HepG2 (cell line): Measurements from ENCODE around the gene MCTS1. TPM values are rescaled to one million over a fixed set of nuclear protein-coding genes. Genes with fewer than 3 reads are reported as not detected.

Source experiments
- ATAC-seq: fragments of 200-7000 bp; cut with Tn5 transposase; 3 replicates; pipeline ENCODE4 v1.9.1; 2020; ENCODE audit warnings: mild to moderate bottlenecking, moderate library complexity
- BruUV-seq: library from RNA; stranded (reverse); fragments of 400-500 nt; replicated peaks from 2 replicates; lab custom pipeline; 2021; lab: Mats Ljungman, UMichigan
- CTCF ChIA-PET: fragments of 300-600 bp; formaldehyde crosslinking; extraction: SDS; loops from one replicate; lab custom pipeline; 2021; ENCODE audit warnings: low total read pairs, inconsistent platforms, low intra/inter-chr PET ratio; lab: Yijun Ruan, JAX
- POLR2A ChIA-PET: fragments of 350-600 bp; sonication (Branson Sonifier 250); formaldehyde crosslinking; loops from one replicate; lab custom pipeline; 2020; ENCODE audit warnings: antibody characterized with exemption, inconsistent platforms; lab: Yijun Ruan, JAX
- DNase-seq: peaks from one replicate; pipeline ENCODE4 v3.0.0-alpha.2; 2015; ENCODE audit warnings: low spot score
- FAIRE-seq: peaks from 3 replicates; lab custom pipeline; 2011; peaks lifted over from hg19 to GRCh38; lab: Jason Lieb, UNC
- H2AFZ ChIP-seq: one replicate; pipeline ENCODE4 v1.6.1; 2011; ENCODE audit warnings: low read length, inconsistent platforms
- H3K27ac ChIP-seq: fragments of 300-600 bp; 3 replicates; pipeline ENCODE4 v1.8.0; 2011; ENCODE audit warnings: mixed run types, mild to moderate bottlenecking, mixed read lengths, low read length, inconsistent platforms; ENCODE audit not compliant: insufficient read depth; ENCODE audit errors: extremely low read length
- H3K27me3 ChIP-seq, 2 experiments: fragments of 200-600 bp in 1 of 2; 2 replicates in 1 of 2; 3 replicates in 1 of 2; pipeline versions ENCODE4 v1.6.0 to v1.8.0; 2011; ENCODE audit warnings: low read length in 2 of 2, mild to moderate bottlenecking in 2 of 2, moderate library complexity in 2 of 2, inconsistent platforms in 1 of 2; ENCODE audit not compliant: insufficient read depth in 2 of 2, control insufficient read depth in 1 of 2
- H3K36me3 ChIP-seq, 2 experiments: fragments of 200-600 bp in 1 of 2; replicated peaks in 1 of 2; 2 replicates in 1 of 2; 3 replicates in 1 of 2; pipeline versions ENCODE4 v1.5.1 to v1.8.0; 2011; ENCODE audit warnings: low read length in 2 of 2, inconsistent platforms in 1 of 2; ENCODE audit not compliant: insufficient read depth in 2 of 2, control insufficient read depth in 1 of 2
- H3K4me1 ChIP-seq: 2 replicates; pipeline ENCODE4 v1.5.1; 2012; ENCODE audit warnings: low read length, inconsistent platforms; ENCODE audit not compliant: insufficient read depth
- H3K4me2 ChIP-seq: 2 replicates; pipeline ENCODE4 v1.6.0; 2011; ENCODE audit warnings: low read depth, low read length, inconsistent platforms
- H3K4me3 ChIP-seq, 3 experiments: fragments of 200-600 bp in 1 of 3; sonication (generic), shearing (Covaris generic) in 1 of 3; replicated peaks in 1 of 3; 2 replicates each; pipeline ENCODE4 v1.5.1; 2011 to 2016; ENCODE audit warnings: low read length in 3 of 3, inconsistent platforms in 2 of 3, low read depth in 2 of 3, mild to moderate bottlenecking in 2 of 3, control low read depth in 1 of 3, mixed read lengths in 1 of 3; ENCODE audit not compliant: insufficient read depth in 1 of 3
- H3K79me2 ChIP-seq: one replicate; pipeline ENCODE4 v1.6.1; 2011; ENCODE audit warnings: low read length, inconsistent platforms; ENCODE audit not compliant: insufficient read depth
- H3K9ac ChIP-seq: 2 replicates; pipeline ENCODE4 v1.6.0; 2011; ENCODE audit warnings: mild to moderate bottlenecking, low read depth, low read length, inconsistent platforms; ENCODE audit not compliant: insufficient read depth
- H3K9me3 ChIP-seq: 2 replicates; pipeline ENCODE4 v1.5.1; 2012; ENCODE audit warnings: mild to moderate bottlenecking, low read length
- H4K20me1 ChIP-seq: 2 replicates; pipeline ENCODE4 v1.6.0; 2011; ENCODE audit warnings: inconsistent platforms, mild to moderate bottlenecking, low read length, moderate library complexity; ENCODE audit not compliant: insufficient read depth
- ARID5B ChIP-seq: IDR thresholded peaks from 2 replicates; pipeline ENCODE4 v1.4.0; 2020; ENCODE audit warnings: mild to moderate bottlenecking, missing genetic modification reagents
- EED ChIP-seq: sonication (generic); formaldehyde crosslinking; IDR thresholded peaks from 2 replicates; pipeline ENCODE4 v1.5.0; 2020; ENCODE audit warnings: mild to moderate bottlenecking, missing genetic modification reagents
- GATAD1 ChIP-seq: IDR thresholded peaks from 2 replicates; pipeline ENCODE4 v1.6.1; 2016; ENCODE audit warnings: missing genetic modification reagents, missing compliant biosample characterization
- JARID2 ChIP-seq: sonication (generic); formaldehyde crosslinking; IDR thresholded peaks from 2 replicates; pipeline ENCODE4 v1.8.1; 2023; ENCODE audit warnings: missing genetic modification reagents, inconsistent platforms; ENCODE audit not compliant: insufficient replicate concordance
- KDM6A ChIP-seq: IDR thresholded peaks from 2 replicates; pipeline ENCODE4 v1.6.1; 2016; ENCODE audit warnings: low read depth
- NCOA5 ChIP-seq: sonication (generic); formaldehyde crosslinking; IDR thresholded peaks from 2 replicates; pipeline ENCODE4 v1.4.0; 2020; ENCODE audit warnings: missing genetic modification reagents
- SNAI1 ChIP-seq: sonication (generic); formaldehyde crosslinking; IDR thresholded peaks from 2 replicates; pipeline ENCODE4 v1.5.0; 2020; ENCODE audit warnings: mild to moderate bottlenecking, missing genetic modification reagents, borderline replicate concordance
- SNRNP70 ChIP-seq: fragments of 200-400 bp; formaldehyde crosslinking; IDR thresholded peaks from 2 replicates; pipeline ENCODE4 v1.6.1; 2017; ENCODE audit warnings: mild to moderate bottlenecking, low read depth, low read length, moderate library complexity
- SP2 ChIP-seq: sonication (generic); formaldehyde crosslinking; IDR thresholded peaks from 2 replicates; pipeline ENCODE4 v1.5.1; 2020; ENCODE audit warnings: mild to moderate bottlenecking, missing genetic modification reagents
- TEAD2 ChIP-seq: sonication (generic); formaldehyde crosslinking; IDR thresholded peaks from 2 replicates; pipeline ENCODE4 v1.9.0; 2021; ENCODE audit warnings: missing genetic modification reagents
- ZNF556 ChIP-seq: sonication (generic); formaldehyde crosslinking; IDR thresholded peaks from 2 replicates; pipeline ENCODE4 v1.4.0; 2020; ENCODE audit warnings: mild to moderate bottlenecking, missing genetic modification reagents, borderline replicate concordance
- in situ Hi-C: cut with HindIII; loops from 2 replicates; pipeline ENCODE4 v1.10.0; 2017; ENCODE audit warnings: low pct_unique_long_range_greater_than_20kb; ENCODE audit not compliant: extremely low pct_ligation_motif_present
- intact Hi-C: fragments of 100-400 bp; cut with micrococcal nuclease; formaldehyde crosslinking; loops from one replicate; pipeline ENCODE4 v1.10.0; 2022; ENCODE audit not compliant: unreplicated experiment
- polyA plus RNA-seq, 8 experiments: library from polyadenylated mRNA; depleted of rRNA in 3 of 8; stranded (reverse) in 7 of 8; unstranded in 1 of 8; fragments of >200 nt; fragmentation: Illumina TruSeq in 4 of 8; extraction: Trizol in 4 of 8; gene quantifications; 2 replicates each; pipeline versions ENCODE4 v1.2.1 to v1.2.3, GENCODE V29; 2011 to 2016; ENCODE audit warnings: low read depth in 4 of 8, missing spikeins in 1 of 8, mixed read lengths in 1 of 8; ENCODE audit not compliant: insufficient read depth in 1 of 8
- total RNA-seq, 5 experiments: library from RNA; depleted of rRNA; stranded (reverse); fragments of >200 nt; fragmentation: Illumina TruSeq; extraction: Trizol; gene quantifications; 2 replicates each; pipeline ENCODE4 v1.2.3, GENCODE V29; 2016; ENCODE audit warnings: low read depth in 1 of 5
- TF ChIP-seq, protein P1 (sequence below): sonication (generic); formaldehyde crosslinking; IDR thresholded peaks from 2 replicates; pipeline ENCODE4 v1.5.0; 2020; ENCODE audit warnings: mild to moderate bottlenecking, missing genetic modification reagents, borderline replicate concordance
- TF ChIP-seq, protein P2 (sequence below): sonication (generic); formaldehyde crosslinking; IDR thresholded peaks from 2 replicates; pipeline ENCODE4 v1.4.0; 2020; ENCODE audit warnings: missing genetic modification reagents
- TF ChIP-seq, protein P3 (sequence below): sonication (generic); formaldehyde crosslinking; IDR thresholded peaks from 2 replicates; pipeline ENCODE4 v1.5.0; 2020; ENCODE audit warnings: missing genetic modification reagents

Gene MCTS1
- total and polyA plus RNA-seq, 2 of the 13 experiments (the other 11 are each of a cell fraction or from before 2014, with no cell fraction given) = 30.1 to 59.0 TPM

GRCh38 chrX:120566817-120567216 is 37.1 kb upstream of the MCTS1 start (continued):
- TF ChIP-seq, protein P1, sequence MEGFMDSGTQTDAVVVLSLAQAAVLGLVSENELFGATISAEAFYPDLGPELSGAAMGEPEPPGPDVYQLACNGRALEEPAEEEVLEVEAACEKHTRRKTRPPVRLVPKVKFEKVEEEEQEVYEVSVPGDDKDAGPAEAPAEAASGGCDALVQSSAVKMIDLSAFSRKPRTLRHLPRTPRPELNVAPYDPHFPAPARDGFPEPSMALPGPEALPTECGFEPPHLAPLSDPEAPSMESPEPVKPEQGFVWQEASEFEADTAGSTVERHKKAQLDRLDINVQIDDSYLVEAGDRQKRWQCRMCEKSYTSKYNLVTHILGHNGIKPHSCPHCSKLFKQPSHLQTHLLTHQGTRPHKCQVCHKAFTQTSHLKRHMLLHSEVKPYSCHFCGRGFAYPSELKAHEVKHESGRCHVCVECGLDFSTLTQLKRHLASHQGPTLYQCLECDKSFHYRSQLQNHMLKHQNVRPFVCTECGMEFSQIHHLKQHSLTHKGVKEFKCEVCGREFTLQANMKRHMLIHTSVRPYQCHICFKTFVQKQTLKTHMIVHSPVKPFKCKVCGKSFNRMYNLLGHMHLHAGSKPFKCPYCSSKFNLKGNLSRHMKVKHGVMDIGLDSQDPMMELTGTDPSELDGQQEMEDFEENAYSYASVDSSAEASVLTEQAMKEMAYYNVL (CRISPR knock-in tag) = no peak
- TF ChIP-seq ZNF556 (CRISPR knock-in tag) = 0 out of 2 replicates have a peak, but pooled peaks have one; percentile 43
- TF ChIP-seq, all 625 proteins: peak for 4

GRCh38 chrX:120568035-120568434 is 35.9 kb upstream of the MCTS1 start:
- H2AFZ ChIP-seq = no peak overlapping the region
- no peak for ATAC-seq
- in situ Hi-C loops = loop anchor here (10.0 kb wide), 1 partner anchor 57 kb away; no protein-coding TSS in a partner anchor
- TF ChIP-seq GATAD1 (CRISPR knock-in tag) = no peak
- TF ChIP-seq, protein P2, sequence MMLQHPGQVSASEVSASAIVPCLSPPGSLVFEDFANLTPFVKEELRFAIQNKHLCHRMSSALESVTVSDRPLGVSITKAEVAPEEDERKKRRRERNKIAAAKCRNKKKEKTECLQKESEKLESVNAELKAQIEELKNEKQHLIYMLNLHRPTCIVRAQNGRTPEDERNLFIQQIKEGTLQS = no peak
- TF ChIP-seq, protein P3, sequence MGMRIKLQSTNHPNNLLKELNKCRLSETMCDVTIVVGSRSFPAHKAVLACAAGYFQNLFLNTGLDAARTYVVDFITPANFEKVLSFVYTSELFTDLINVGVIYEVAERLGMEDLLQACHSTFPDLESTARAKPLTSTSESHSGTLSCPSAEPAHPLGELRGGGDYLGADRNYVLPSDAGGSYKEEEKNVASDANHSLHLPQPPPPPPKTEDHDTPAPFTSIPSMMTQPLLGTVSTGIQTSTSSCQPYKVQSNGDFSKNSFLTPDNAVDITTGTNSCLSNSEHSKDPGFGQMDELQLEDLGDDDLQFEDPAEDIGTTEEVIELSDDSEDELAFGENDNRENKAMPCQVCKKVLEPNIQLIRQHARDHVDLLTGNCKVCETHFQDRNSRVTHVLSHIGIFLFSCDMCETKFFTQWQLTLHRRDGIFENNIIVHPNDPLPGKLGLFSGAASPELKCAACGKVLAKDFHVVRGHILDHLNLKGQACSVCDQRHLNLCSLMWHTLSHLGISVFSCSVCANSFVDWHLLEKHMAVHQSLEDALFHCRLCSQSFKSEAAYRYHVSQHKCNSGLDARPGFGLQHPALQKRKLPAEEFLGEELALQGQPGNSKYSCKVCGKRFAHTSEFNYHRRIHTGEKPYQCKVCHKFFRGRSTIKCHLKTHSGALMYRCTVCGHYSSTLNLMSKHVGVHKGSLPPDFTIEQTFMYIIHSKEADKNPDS = no peak
- TF ChIP-seq EED = no peak
- TF ChIP-seq KDM6A = no peak
- TF ChIP-seq SNAI1 (CRISPR knock-in tag) = no peak
- TF ChIP-seq JARID2 = no peak
- no peak for TF ChIP-seq TEAD2 (CRISPR knock-in tag)
- no peak for TF ChIP-seq SNRNP70
- no peak for TF ChIP-seq NCOA5 (CRISPR knock-in tag)
- TF ChIP-seq SP2 = no peak
- TF ChIP-seq ARID5B (CRISPR knock-in tag) = no peak

More at GRCh38 chrX:120568035-120568434, 35.9 kb upstream of the MCTS1 start:
- no TSS peak for BruUV-seq
- H4K20me1 ChIP-seq = no peaks in the 10 kb centered on the region
- peaks cover 54% of the 10 kb centered on the region for H3K4me1 ChIP-seq
- peak overlapping the region; percentile 23; the same call in 1 of the 2 replicates for H3K4me2 ChIP-seq
- ChIA-PET POLR2A (no interaction called here), CTCF (no interaction called here)
- no peaks in the 10 kb centered on the region for H3K27me3 ChIP-seq
- H3K4me3 ChIP-seq = 0 out of 6 replicates have a peak overlapping the region, but pooled peaks of 1 of the 3 experiments have one; percentile 12
- no peak overlapping the region for H3K9ac ChIP-seq
- H3K27ac ChIP-seq = no peak overlapping the region
- no peaks in the 10 kb centered on the region for H3K79me2 ChIP-seq
- H3K9me3 ChIP-seq = no peaks in the 10 kb centered on the region
- no peak for FAIRE-seq
- H3K36me3 ChIP-seq = no peaks in the 10 kb centered on the region
- DNase-seq = no peak
- intact Hi-C loops = no loop called here
